ENCODE results near the gene NAV2. TPM values are rescaled to one million over a fixed set of nuclear protein-coding genes. Genes with fewer than 3 reads are reported as not detected.
"Not testable (repeated sequence)": the region's sequence is repeated elsewhere in the genome, so short reads cannot be mapped to it uniquely, and the experiment has no call there.

Gene NAV2
- total RNA-seq, 2 donors from 2014 or later = 0.37 to 0.58 TPM

DNA sequence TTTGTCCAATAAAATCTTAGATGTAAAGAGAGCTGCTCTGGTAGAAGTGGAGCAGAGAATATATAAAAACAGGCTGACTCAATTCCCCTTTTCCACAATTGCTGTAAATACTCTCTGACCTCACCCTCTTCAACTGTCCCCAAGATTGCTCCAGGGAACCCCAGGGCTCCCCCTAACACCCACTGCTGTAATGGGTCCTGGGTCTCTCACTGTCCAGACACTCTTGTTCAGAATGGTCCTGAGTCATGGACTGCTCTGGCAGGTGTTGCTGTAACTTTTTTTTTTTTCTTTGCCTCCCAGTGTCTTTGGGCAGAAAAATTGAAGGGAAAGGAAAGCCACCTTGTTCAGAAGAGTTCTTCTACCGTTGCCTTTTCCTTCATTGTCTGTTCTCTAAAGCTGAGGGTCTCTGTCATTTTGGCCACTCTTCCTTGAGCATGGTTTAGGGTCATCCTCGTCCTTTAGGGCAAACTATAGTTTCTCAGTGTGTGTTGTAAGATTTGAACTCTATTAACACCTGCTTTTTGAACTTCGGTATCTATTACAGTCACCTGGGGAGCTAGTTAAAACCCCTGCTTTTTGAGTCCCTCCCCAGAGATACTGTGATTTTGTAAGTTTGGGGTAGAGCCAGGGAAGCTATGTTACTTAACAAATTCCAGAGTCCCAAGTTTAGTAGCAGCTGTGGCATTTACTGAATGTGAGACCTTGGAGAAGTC is 209.5 kb downstream of the NAV2 start:
- no peak for ATAC-seq (replicated peaks)
- Mint-ChIP-seq H3K4me3 (no peak overlapping the region), H3K27me3 (no peaks in the 10 kb centered on the region), H3K36me3 (ENCODE audit: low read depth) (no peaks in the 10 kb centered on the region), H3K27ac (no peak overlapping the region), H3K9me3 (no peaks in the 10 kb centered on the region), H3K4me1 (no peaks in the 10 kb centered on the region)

DNA sequence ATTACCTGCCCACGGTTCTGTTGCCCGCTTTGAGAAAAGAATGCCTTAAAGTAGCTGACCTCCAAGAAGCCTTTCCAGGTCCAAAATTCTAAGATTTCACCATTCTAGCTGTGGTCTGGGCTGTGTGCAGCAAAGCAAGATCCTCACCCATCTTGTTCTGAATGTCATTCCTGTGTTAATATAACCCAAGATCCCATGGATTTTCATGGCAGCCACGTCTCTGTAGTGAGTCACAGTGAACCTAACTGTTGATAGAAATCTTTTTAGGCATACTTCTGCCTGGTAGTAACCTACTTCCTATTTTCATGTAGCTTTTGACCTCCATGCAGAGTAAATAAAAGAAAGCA is 210.0 kb downstream of the NAV2 start:
- ATAC-seq (replicated peaks) = no peak
- Mint-ChIP-seq H3K27ac (no peak overlapping the region), H3K4me1 (no peaks in the 10 kb centered on the region), H3K27me3 (no peaks in the 10 kb centered on the region), H3K4me3 (no peak overlapping the region), H3K9me3 (no peaks in the 10 kb centered on the region), H3K36me3 (ENCODE audit: low read depth) (no peaks in the 10 kb centered on the region)

DNA sequence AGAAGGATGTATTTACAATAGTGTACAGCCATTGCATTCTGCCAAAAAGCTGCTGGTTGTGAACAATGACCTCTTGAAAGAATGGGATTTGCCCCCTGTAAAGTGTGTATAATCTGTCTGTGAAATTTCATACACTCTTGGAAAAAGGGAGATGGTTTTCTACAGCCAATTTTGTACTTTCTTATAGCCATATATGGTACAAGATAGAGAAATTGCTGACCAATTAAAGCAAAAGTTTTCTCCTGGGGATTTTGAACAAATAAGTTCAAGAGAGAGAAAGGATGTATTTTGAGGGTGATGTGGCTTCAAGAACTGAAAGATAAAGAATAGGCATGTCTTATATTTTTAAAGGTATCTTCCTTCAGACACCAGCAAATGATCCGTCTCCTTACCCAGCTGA is 211.0 kb downstream of the NAV2 start:
- Mint-ChIP-seq H3K4me3 (no peak overlapping the region), H3K27ac (no peak overlapping the region), H3K9me3 (no peaks in the 10 kb centered on the region), H3K4me1 (no peaks in the 10 kb centered on the region), H3K27me3 (no peaks in the 10 kb centered on the region), H3K36me3 (ENCODE audit: low read depth) (no peaks in the 10 kb centered on the region)
- no peak for ATAC-seq (replicated peaks)

DNA sequence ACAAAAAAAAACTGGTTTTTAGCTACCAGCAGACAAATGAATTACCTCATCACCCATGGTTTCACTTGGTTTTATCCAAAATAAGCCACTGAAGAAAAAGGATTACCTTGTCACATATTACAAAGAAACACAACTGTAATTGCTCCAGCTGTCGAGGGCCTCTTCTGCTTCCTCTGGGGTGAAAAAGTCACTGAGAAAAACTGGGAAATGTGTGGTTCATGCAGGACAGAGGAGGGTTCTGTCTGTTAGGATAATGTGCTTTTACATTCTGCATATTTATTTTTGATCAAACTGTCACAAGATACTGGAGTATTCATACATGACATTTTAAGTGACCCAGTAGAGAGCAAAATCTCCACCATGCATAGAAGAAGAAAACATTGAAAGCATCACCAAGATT is 211.7 kb downstream of the NAV2 start:
- Mint-ChIP-seq H3K9me3 (no peaks in the 10 kb centered on the region), H3K36me3 (ENCODE audit: low read depth) (no peaks in the 10 kb centered on the region), H3K27me3 (no peaks in the 10 kb centered on the region), H3K27ac (no peak overlapping the region), H3K4me3 (no peak overlapping the region), H3K4me1 (no peaks in the 10 kb centered on the region)
- ATAC-seq (replicated peaks) = no peak

DNA sequence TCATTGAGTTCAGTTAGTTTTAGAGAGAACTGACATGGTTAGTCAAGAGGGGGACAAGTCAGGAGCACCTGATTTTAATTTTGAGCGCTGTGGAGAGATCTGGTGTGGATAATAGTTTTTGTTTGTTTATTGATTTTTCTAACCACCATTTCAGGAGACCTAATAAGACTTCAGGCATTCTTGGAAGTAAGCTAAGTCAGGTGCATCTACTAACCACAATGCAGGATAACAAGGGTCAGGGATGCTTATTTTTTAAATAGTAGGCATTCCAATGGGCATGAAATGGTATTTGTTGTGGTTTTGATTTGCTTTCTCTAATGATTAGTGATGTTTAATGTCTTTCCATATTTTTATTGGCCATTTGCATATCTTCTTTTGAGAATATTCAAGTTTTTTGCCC is 212.1 kb downstream of the NAV2 start:
- no peak overlapping the region for H3K27ac Mint-ChIP-seq
- H3K27me3 Mint-ChIP-seq = no peaks in the 10 kb centered on the region
- no peak overlapping the region for H3K4me3 Mint-ChIP-seq
- H3K9me3 Mint-ChIP-seq = no peaks in the 10 kb centered on the region
- H3K36me3 Mint-ChIP-seq (ENCODE audit: low read depth) = no peaks in the 10 kb centered on the region
- H3K4me1 Mint-ChIP-seq = no peaks in the 10 kb centered on the region
- ATAC-seq (replicated peaks) = no peak

DNA sequence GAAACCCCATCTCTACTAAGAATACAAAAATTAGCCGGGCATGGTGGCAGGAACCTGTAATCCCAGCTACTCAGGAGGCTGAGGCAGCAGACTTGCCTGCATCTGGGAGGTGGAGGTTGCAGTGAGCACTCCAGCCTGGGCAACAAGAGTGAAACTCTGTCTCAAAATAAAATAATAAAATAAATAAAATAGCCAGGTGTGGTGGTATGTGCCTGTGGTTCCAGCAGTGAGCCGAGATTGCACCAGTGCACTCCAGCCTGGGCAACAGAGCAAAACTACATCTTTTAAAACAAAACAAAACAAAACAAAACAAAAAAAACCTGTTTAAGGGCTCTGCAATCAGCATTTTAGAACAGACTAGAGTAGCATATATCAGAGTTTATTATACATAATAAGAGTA is 214.8 kb downstream of the NAV2 start:
- H3K27ac Mint-ChIP-seq; ATAC-seq (replicated peaks); H3K4me1 Mint-ChIP-seq; H3K9me3 Mint-ChIP-seq; H3K36me3 Mint-ChIP-seq (ENCODE audit: low read depth); H3K27me3 Mint-ChIP-seq; H3K4me3 Mint-ChIP-seq: not testable (repeated sequence)

DNA sequence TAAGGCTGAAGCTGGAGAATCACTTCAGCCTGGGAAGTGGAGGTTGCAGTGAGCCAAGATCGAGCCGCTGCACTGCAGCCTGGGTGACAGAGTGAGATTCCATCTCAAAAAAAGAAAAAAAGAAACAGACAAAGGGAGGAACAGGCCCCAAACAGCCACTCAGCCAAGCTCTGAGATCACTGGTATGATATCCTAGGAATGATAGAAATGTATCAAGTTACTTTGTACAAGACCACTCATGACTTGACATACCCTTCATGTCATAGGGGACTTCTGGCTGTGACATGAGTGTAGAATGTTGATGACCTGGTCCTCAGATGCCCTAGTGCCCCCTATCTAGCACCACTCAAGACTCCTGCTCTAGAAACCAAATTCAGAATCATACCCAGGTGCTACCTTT is 216.5 kb downstream of the NAV2 start:
- H3K27ac Mint-ChIP-seq = no peak overlapping the region

DNA sequence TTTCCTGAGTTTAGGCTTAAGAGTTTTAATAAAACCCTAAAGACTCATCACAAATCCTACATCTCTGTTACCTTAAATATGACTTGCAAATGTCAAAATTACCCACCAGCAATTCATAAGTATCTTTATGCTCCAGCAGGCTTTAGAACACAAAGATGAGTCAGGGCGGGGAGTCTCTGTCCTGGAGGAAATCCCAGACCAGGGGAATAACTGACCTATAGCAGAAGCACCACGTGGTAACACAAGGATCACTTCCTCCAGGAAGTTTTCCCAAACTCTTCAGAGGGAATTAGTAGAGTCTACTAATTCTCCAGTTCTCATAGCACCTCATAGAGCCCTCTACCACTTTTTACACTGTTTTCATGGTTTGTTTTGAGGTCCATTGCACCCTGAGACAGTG is 217.0 kb downstream of the NAV2 start:
- Mint-ChIP-seq H3K4me1 (no peaks in the 10 kb centered on the region), H3K27ac (no peak overlapping the region), H3K27me3 (no peaks in the 10 kb centered on the region), H3K36me3 (ENCODE audit: low read depth) (no peaks in the 10 kb centered on the region), H3K9me3 (no peaks in the 10 kb centered on the region), H3K4me3 (no peak overlapping the region)
- ATAC-seq (replicated peaks) = no peak

More for the DNA sequence above, 216.5 kb downstream of the NAV2 start:
- no peaks in the 10 kb centered on the region for H3K4me1 Mint-ChIP-seq
- no peaks in the 10 kb centered on the region for H3K36me3 Mint-ChIP-seq (ENCODE audit: low read depth)
- H3K27me3 Mint-ChIP-seq = no peaks in the 10 kb centered on the region
- H3K9me3 Mint-ChIP-seq = no peaks in the 10 kb centered on the region
- ATAC-seq (replicated peaks) = no peak
- no peak overlapping the region for H3K4me3 Mint-ChIP-seq

DNA sequence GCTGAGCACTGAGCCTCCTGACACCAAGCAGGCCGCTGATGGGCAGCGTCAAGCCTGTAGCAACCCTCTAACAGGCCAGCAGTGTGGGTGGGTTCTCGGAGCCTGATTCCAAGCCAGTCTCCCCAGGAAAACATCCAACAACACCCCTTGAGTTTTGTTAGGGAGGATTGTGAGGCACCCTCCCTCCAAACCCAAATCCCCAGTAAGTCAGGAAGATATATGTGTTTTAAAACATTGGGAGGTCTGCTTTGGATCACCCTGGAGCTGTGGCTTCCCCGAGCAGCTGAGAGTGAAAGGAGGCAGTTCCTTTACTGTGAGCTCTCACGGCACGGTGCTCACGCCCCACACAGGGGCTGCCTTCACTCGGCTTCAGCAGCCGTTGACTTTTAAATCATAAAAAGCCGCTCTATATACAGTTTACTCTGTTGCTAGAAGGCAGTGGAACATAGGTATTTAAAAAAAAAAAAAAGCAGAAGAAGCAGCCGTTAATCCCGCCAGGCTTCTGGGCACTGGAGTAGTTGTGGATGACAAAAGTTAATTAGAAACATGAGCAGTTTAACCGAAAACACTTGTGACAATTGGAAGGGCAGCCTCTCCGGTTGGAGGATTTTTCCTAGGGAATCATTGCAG is 218.6 kb downstream of the NAV2 start:
- no peak overlapping the region for H3K27ac Mint-ChIP-seq
- no peak overlapping the region for H3K4me3 Mint-ChIP-seq
- no peaks in the 10 kb centered on the region for H3K36me3 Mint-ChIP-seq (ENCODE audit: low read depth)
- ATAC-seq (replicated peaks) = no peak
- H3K4me1 Mint-ChIP-seq = no peaks in the 10 kb centered on the region
- H3K9me3 Mint-ChIP-seq = no peaks in the 10 kb centered on the region
- H3K27me3 Mint-ChIP-seq = no peaks in the 10 kb centered on the region

DNA sequence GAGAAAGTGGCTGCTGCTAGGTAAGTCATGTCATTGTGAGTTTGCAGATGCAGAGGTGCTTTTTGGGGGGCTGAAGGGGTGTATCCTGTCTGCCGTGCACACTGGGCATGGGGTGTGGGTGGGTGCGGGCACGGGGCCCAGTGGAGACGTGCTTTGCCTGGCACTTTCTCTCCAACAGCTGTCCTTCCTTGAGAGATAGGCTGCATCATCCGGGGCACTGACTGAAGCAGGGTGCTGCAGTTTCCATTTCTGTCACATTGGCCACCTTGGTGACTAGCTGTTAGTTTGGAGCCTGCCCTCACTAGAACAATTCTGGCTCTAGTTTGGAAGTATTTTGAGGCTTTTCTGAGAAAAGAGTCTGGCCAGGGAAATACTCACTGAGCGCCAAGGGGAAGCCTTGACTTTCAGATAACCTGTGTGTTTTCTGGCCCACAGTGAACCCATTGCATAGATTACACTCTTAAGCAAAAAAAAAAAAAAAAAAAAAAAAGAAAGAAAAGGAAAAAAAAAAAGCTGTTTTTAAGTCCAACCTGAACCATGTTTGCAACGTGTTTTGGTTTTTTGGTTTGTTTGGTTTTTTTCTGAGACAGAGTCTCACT is 219.2 kb downstream of the NAV2 start:
- no peaks in the 10 kb centered on the region for H3K36me3 Mint-ChIP-seq (ENCODE audit: low read depth)
- H3K4me1 Mint-ChIP-seq = no peaks in the 10 kb centered on the region
- no peak for ATAC-seq (replicated peaks)
- no peaks in the 10 kb centered on the region for H3K9me3 Mint-ChIP-seq
- no peak overlapping the region for H3K27ac Mint-ChIP-seq
- no peak overlapping the region for H3K4me3 Mint-ChIP-seq
- no peaks in the 10 kb centered on the region for H3K27me3 Mint-ChIP-seq

DNA sequence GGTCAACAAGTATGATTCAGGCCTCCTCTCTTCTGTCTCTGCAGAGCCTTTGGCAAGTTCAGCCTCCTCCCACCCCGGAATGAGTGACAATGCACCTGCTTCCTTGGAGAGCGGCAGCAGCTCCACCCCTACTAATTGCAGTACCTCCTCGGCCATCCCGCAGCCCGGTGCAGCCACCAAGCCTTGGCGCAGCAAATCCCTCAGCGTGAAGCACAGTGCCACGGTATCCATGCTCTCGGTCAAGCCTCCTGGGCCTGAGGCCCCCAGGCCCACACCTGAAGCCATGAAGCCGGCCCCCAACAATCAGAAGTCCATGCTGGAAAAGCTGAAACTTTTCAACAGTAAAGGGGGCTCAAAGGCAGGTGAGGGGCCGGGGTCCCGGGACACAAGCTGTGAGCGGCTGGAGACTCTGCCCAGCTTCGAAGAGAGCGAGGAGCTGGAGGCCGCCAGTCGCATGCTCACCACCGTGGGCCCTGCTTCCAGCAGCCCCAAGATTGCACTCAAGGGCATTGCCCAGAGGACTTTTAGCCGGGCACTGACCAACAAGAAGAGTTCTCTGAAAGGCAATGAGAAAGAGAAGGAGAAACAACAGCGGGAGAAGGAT is 220.6 kb downstream of the NAV2 start:
- no peak for ATAC-seq (replicated peaks)
- no peak overlapping the region for H3K27ac Mint-ChIP-seq
- no peaks in the 10 kb centered on the region for H3K36me3 Mint-ChIP-seq (ENCODE audit: low read depth)
- no peaks in the 10 kb centered on the region for H3K9me3 Mint-ChIP-seq
- H3K4me1 Mint-ChIP-seq = no peaks in the 10 kb centered on the region
- H3K4me3 Mint-ChIP-seq = no peak overlapping the region
- H3K27me3 Mint-ChIP-seq = no peaks in the 10 kb centered on the region

DNA sequence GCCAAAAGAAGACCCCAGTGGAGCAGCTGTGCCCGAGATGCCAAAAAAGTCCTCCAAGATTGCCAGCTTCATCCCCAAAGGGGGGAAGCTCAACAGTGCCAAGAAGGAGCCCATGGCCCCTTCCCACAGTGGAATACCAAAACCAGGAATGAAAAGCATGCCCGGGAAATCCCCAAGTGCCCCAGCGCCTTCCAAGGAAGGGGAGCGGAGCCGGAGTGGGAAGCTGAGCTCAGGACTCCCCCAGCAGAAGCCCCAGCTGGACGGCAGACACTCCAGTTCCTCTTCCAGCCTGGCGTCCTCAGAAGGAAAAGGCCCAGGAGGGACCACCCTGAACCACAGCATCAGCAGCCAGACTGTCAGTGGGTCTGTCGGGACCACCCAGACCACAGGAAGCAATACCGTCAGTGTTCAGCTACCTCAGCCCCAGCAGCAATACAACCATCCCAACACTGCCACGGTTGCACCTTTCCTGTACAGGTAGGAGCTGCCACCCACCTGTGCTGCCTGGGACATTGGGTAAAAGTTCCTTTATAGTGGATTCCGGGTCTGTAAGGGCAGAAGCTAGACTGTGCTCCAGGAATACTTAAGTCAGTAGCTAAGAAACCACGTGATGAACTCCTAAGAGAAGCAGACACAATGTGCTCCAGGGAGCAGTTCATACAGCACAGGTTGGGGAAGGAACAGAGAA is 221.3 kb downstream of the NAV2 start:
- Mint-ChIP-seq H3K4me3 (no peak overlapping the region), H3K27me3 (no peaks in the 10 kb centered on the region), H3K9me3 (no peaks in the 10 kb centered on the region), H3K27ac (no peak overlapping the region), H3K4me1 (no peaks in the 10 kb centered on the region), H3K36me3 (ENCODE audit: low read depth) (no peaks in the 10 kb centered on the region)
- no peak for ATAC-seq (replicated peaks)

DNA sequence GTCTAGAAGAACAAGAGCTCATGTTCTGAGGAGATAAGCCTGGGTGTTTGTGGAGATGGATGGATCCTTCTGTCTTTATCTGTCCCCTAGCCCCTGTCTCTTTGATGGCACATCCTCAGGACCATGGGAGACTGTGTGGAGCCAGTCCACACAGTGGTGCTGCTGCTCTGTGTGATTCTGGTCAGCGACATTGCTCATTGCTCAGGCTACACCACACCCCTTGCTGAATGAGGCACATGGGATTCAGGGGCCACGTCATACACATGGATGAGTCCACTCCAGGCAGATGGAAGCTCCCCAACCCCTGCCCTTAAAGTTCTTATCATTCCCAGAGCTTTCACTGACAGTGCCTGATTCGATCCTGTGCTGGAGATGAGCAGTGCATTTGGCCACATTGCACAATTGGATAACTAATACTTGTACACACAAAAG is 222.2 kb downstream of the NAV2 start:
- ATAC-seq (replicated peaks) = no peak
- no peaks in the 10 kb centered on the region for H3K36me3 Mint-ChIP-seq (ENCODE audit: low read depth)
- H3K9me3 Mint-ChIP-seq = no peaks in the 10 kb centered on the region
- H3K27me3 Mint-ChIP-seq = no peaks in the 10 kb centered on the region
- H3K4me3 Mint-ChIP-seq = no peak overlapping the region
- no peak overlapping the region for H3K27ac Mint-ChIP-seq
- H3K4me1 Mint-ChIP-seq = no peaks in the 10 kb centered on the region

DNA sequence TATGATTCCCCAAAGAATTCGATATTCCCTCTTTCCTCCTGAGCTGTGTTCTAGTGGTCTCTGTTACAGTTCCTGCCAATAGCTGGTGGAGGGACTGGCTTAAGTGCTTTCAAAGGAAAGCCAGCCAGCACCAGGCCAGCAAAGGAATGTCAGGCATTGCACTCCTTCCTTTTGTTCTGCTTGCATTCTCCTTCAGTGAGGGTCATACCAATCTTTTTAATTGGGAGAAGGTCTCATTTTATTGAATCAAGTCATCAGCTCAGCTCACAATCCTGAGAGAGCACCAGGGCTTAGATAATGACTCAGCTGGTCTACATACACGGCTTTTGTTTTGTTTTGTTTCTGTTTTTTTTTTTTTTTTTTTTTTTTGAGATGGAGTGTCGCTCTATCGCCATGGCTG is 222.9 kb downstream of the NAV2 start:
- H3K9me3 Mint-ChIP-seq = no peaks in the 10 kb centered on the region
- no peaks in the 10 kb centered on the region for H3K4me1 Mint-ChIP-seq
- H3K4me3 Mint-ChIP-seq = no peak overlapping the region
- ATAC-seq (replicated peaks) = no peak
- no peak overlapping the region for H3K27ac Mint-ChIP-seq
- H3K36me3 Mint-ChIP-seq (ENCODE audit: low read depth) = no peaks in the 10 kb centered on the region
- no peaks in the 10 kb centered on the region for H3K27me3 Mint-ChIP-seq

DNA sequence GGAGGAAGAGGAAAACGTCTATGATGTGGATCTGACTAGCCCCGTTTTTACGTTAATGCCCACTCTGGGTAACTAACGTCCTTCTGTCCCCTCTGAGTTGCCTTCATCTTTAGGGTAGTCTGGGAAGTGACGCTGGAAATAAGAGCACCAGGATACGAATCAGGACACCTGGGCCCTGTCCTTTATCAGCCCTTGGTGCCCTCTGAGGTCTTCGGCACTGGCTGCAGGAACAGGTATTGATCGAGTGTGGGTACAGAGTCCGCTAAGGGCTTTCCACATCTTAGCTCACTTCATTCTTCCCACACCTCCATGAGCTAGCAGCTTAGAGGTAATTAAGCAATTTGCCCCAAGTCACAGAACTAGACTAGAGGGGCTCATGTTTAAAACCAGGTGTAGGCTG is 223.8 kb downstream of the NAV2 start:
- Mint-ChIP-seq H3K4me3 (no peak overlapping the region), H3K27ac (no peak overlapping the region), H3K27me3 (no peaks in the 10 kb centered on the region), H3K4me1 (no peaks in the 10 kb centered on the region), H3K36me3 (ENCODE audit: low read depth) (no peaks in the 10 kb centered on the region), H3K9me3 (no peaks in the 10 kb centered on the region)
- ATAC-seq (replicated peaks) = no peak
